ENCODE data around the gene ADAM23. TPM values are rescaled to one million over a fixed set of nuclear protein-coding genes. Genes with fewer than 3 reads are reported as not detected.

ADAM23 gene
- total and polyA plus RNA-seq, 4 donors: 0.12 to 0.51 (median 0.17) TPM; not detected in 1

GRCh38 chr2:206610451-206610850, 167.1 kb downstream of the ADAM23 start (continued):
- TF ChIP-seq REST (IDR thresholded peaks at IDR 0.05) (no peak), TAF1 (conservative IDR thresholded peaks at IDR 0.05) (no peak), SP1 (IDR thresholded peaks at IDR 0.05) (no peak), MAX (IDR thresholded peaks at IDR 0.05) (no peak), HNF4G (IDR thresholded peaks at IDR 0.05) (no peak)

- H3K4me1 ChIP-seq (ENCODE audit: control insufficient read depth in 4 of 4, insufficient read depth in 4 of 4, low read length in 3 of 4): no peaks in the 10 kb centered on the region
- no peak overlapping the region for H3K9ac ChIP-seq (ENCODE audit: low read depth in 1 of 2, low read length in 2 of 2)
- no peak for DNase-seq (ENCODE audit: low spot score)
- H3K36me3 ChIP-seq (ENCODE audit: control insufficient read depth in 4 of 4, insufficient read depth in 3 of 4, low read depth in 1 of 4, low read length in 3 of 4): no peaks in the 10 kb centered on the region
- H3K9me3 ChIP-seq (ENCODE audit: control insufficient read depth in 4 of 4, low read length in 3 of 4): no peaks in the 10 kb centered on the region
- 95% methylated on average over 6 of the region's 6 CpGs for WGBS
- TF ChIP-seq HNF4A (conservative IDR thresholded peaks at IDR 0.05) (no peak), RAD21 (IDR thresholded peaks at IDR 0.05) (no peak), NR2F2 (IDR thresholded peaks at IDR 0.05) (no peak), YY1 (IDR thresholded peaks at IDR 0.05) (no peak), GABPA (IDR thresholded peaks at IDR 0.05 in 1 of 2, conservative IDR thresholded peaks at IDR 0.05 in 1 of 2) (no peak), FOXA1 (IDR thresholded peaks at IDR 0.05) (no peak), JUND (IDR thresholded peaks at IDR 0.05) (no peak), REST (IDR thresholded peaks at IDR 0.05) (no peak), EGR1 (IDR thresholded peaks at IDR 0.05; ENCODE audit: low read depth in 2 of 2) (no peak)
- H3K27me3 ChIP-seq (ENCODE audit: control insufficient read depth in 4 of 4, insufficient read depth in 4 of 4, low read length in 3 of 4): peaks cover 0 to 3% (median 0%) of the 10 kb centered on the region in 4 donors
- no peak overlapping the region for H3K4me3 ChIP-seq (ENCODE audit: low read depth in 1 of 3, low read length in 3 of 3)
- H3K27ac ChIP-seq (ENCODE audit: low read depth in 1 of 2, low read length in 2 of 2): no peak overlapping the region
Measured at GRCh38 chr2:206611191-206611590, 167.9 kb downstream of the ADAM23 start.

GRCh38 chr2:206611736-206612135, 168.4 kb downstream of the ADAM23 start:
- no peak for DNase-seq (ENCODE audit: low spot score)
- no peaks in the 10 kb centered on the region for H3K36me3 ChIP-seq (ENCODE audit: control insufficient read depth in 4 of 4, insufficient read depth in 3 of 4, low read depth in 1 of 4, low read length in 3 of 4)
- no peaks in the 10 kb centered on the region for H3K9me3 ChIP-seq (ENCODE audit: control insufficient read depth in 4 of 4, low read length in 3 of 4)
- WGBS: 72% methylated on average over 3 of the region's 3 CpGs
- H3K27ac ChIP-seq (ENCODE audit: low read depth in 1 of 2, low read length in 2 of 2): no peak overlapping the region
- no peak overlapping the region for H3K4me3 ChIP-seq (ENCODE audit: low read depth in 1 of 3, low read length in 3 of 3)
- no peak overlapping the region for H3K9ac ChIP-seq (ENCODE audit: low read depth in 1 of 2, low read length in 2 of 2)
- no peaks in the 10 kb centered on the region for H3K4me1 ChIP-seq (ENCODE audit: control insufficient read depth in 4 of 4, insufficient read depth in 4 of 4, low read length in 3 of 4)
- peaks cover 0 to 3% (median 0%) of the 10 kb centered on the region in 4 donors for H3K27me3 ChIP-seq (ENCODE audit: control insufficient read depth in 4 of 4, insufficient read depth in 4 of 4, low read length in 3 of 4)
- TF ChIP-seq ZBTB33 (IDR thresholded peaks at IDR 0.05) (no peak), FOXA1 (IDR thresholded peaks at IDR 0.05) (no peak), HNF4G (IDR thresholded peaks at IDR 0.05) (no peak), RAD21 (IDR thresholded peaks at IDR 0.05) (no peak), RXRA (IDR thresholded peaks at IDR 0.05) (no peak), MAX (IDR thresholded peaks at IDR 0.05) (no peak), REST (IDR thresholded peaks at IDR 0.05) (no peak), NR2F2 (IDR thresholded peaks at IDR 0.05) (no peak), ATF3 (IDR thresholded peaks at IDR 0.05) (no peak), YY1 (IDR thresholded peaks at IDR 0.05) (no peak), JUND (IDR thresholded peaks at IDR 0.05) (no peak), EGR1 (IDR thresholded peaks at IDR 0.05; ENCODE audit: low read depth in 2 of 2) (no peak), FOXA2 (IDR thresholded peaks at IDR 0.05) (no peak), HNF4A (conservative IDR thresholded peaks at IDR 0.05) (no peak)

All from liver (tissue), 9 donors.